K562 (cell line): ENCODE data around the gene WIPF2. TPM values are rescaled to one million over a fixed set of nuclear protein-coding genes. Genes with fewer than 3 reads are reported as not detected.

Source experiments
- BRD4 ChIP-seq: fragments of 200-600 bp; sonication (generic); IDR thresholded peaks from 2 replicates; pipeline ENCODE4 v1.6.1; 2017; ENCODE audit warnings: inconsistent platforms
- CREB3L1 ChIP-seq: fragments of 450-650 bp; IDR thresholded peaks from 2 replicates; pipeline ENCODE4 v1.6.1; 2014; ENCODE audit warnings: low read depth, mild to moderate bottlenecking, moderate library complexity, borderline replicate concordance
- HDAC8 ChIP-seq: fragments of 450-650 bp; IDR thresholded peaks from 2 replicates; pipeline ENCODE4 v1.6.1; 2016; ENCODE audit warnings: mild to moderate bottlenecking, missing genetic modification characterization, moderate library complexity, missing compliant biosample characterization
- NFRKB ChIP-seq: fragments of 450-650 bp; IDR thresholded peaks from 2 replicates; pipeline ENCODE4 v1.6.1; 2016; ENCODE audit warnings: low read depth
- PATZ1 ChIP-seq: fragments of 250-450 bp; sonication (Bioruptor Pico); IDR thresholded peaks from 2 replicates; pipeline ENCODE4 v1.5.0; 2020; ENCODE audit warnings: mild to moderate bottlenecking, borderline replicate concordance
- RB1 ChIP-seq: fragments of 450-650 bp; IDR thresholded peaks from 2 replicates; pipeline ENCODE4 v1.6.1; 2017; ENCODE audit warnings: low read depth, mild to moderate bottlenecking
- REST ChIP-seq, 2 experiments: fragments of 450-650 bp; formaldehyde crosslinking in 1 of 2; IDR thresholded peaks; 2 replicates each; pipeline versions ENCODE4 v1.4.0 to v1.6.1; 2014 to 2020; ENCODE audit warnings: mild to moderate bottlenecking in 2 of 2, borderline replicate concordance in 1 of 2, low read depth in 1 of 2
- SNIP1 ChIP-seq: fragments of 450-650 bp; IDR thresholded peaks from 2 replicates; pipeline ENCODE4 v1.7.1; 2017; ENCODE audit warnings: low read depth, mild to moderate bottlenecking
- TEAD1 ChIP-seq, 2 experiments: fragments of 450-650 bp in 1 of 2; sonication (generic) in 1 of 2; formaldehyde crosslinking; IDR thresholded peaks; 2 replicates each; pipeline versions ENCODE4 v1.4.0 to v1.8.0; 2020 to 2022; ENCODE audit warnings: mild to moderate bottlenecking in 2 of 2, missing genetic modification reagents in 1 of 2
- TGIF2 ChIP-seq: sonication (generic); formaldehyde crosslinking; IDR thresholded peaks from 2 replicates; pipeline ENCODE4 v1.8.1; 2022; ENCODE audit warnings: mild to moderate bottlenecking, missing genetic modification reagents, moderate library complexity
- ZNF24 ChIP-seq: fragments of 450-650 bp; IDR thresholded peaks from 2 replicates; pipeline ENCODE4 v1.6.1; 2016
- ZNF408 ChIP-seq: fragments of 250-450 bp; sonication (Bioruptor Pico); IDR thresholded peaks from 2 replicates; pipeline ENCODE4 v1.4.0; 2020; ENCODE audit warnings: low read depth, mild to moderate bottlenecking, moderate library complexity
- ZNF76 ChIP-seq: fragments of 250-450 bp; sonication (Bioruptor Pico); IDR thresholded peaks from 2 replicates; pipeline ENCODE4 v1.4.0; 2020; ENCODE audit warnings: mild to moderate bottlenecking, moderate library complexity, borderline replicate concordance
- polyA plus RNA-seq, 8 experiments: library from polyadenylated mRNA; depleted of rRNA in 4 of 8; stranded (reverse) in 5 of 8; unstranded in 3 of 8; fragments of >200 nt; fragmentation: Nextera tagmentation in 2 of 8; fragmentation: Illumina TruSeq in 1 of 8; extraction: Ambion mirVana in 2 of 8; extraction: Trizol in 1 of 8; gene quantifications; 2 replicates each; pipeline versions ENCODE4 v1.2.1 to v1.2.3, GENCODE V29; 2011 to 2014; ENCODE audit warnings: inconsistent platforms in 1 of 8, missing spikeins in 1 of 8
- total RNA-seq, 7 experiments: library from RNA; depleted of rRNA in 6 of 7; stranded (reverse); fragments of >200 nt in 6 of 7; fragmentation: Illumina TruSeq in 2 of 7; extraction: Trizol in 2 of 7; gene quantifications; 2 replicates each; pipeline versions ENCODE4 v1.2.1 to v1.2.3, GENCODE V29; 2011 to 2021; ENCODE audit warnings: low replicate concordance in 1 of 7

The WIPF2 gene
- total and polyA plus RNA-seq, 9 of the 15 experiments (the other 6 are each of a cell fraction or from before 2014, with no cell fraction given), result 3.6 to 15.0 (median 5.3) TPM

- TF ChIP-seq SNIP1 (no peak), REST (IDR thresholded peaks at IDR 0.05; ENCODE audit: borderline replicate concordance) (no peak), REST (CRISPR knock-in tag; IDR thresholded peaks at IDR 0.05; ENCODE audit: low read depth) (no peak), TGIF2 (no peak), RB1 (peak; percentile 97), ZNF24 (0 out of 2 replicates have a peak, but pooled peaks have one; percentile 9), TEAD1 (CRISPR knock-in tag; IDR thresholded peaks at IDR 0.05) (peak in 1 of 2 experiments; percentile 73; a peak in 1 of 4 replicates), CREB3L1 (peak; percentile 70), ZNF76 (no peak), PATZ1 (CRISPR knock-in tag) (no peak), NFRKB (peak; percentile 72), HDAC8 (0 out of 2 replicates have a peak, but pooled peaks have one; percentile 22), BRD4 (0 out of 2 replicates have a peak, but pooled peaks have one; percentile 41), ZNF408 (no peak)
- TF ChIP-seq, all 486 proteins: peak for 135
Measured at GRCh38 chr17:40287494-40288369, 68.6 kb downstream of the WIPF2 start, which contains the start of gene CDC6 (continued).
